Dendritic cell treated with granulocyte-macrophage colony-stimulating factor and Interleukin-4, amounts not matched to agents 40 ng/mL and 50 ng/mL, for 4 days (primary cell): ENCODE data around the gene FAT1.

Experiments
- H3K27ac Mint-ChIP-seq: one replicate; pipeline ENCODE4 v1.8.0; 2022; ENCODE audit warnings: mild to moderate bottlenecking, mixed read lengths
- H3K27me3 Mint-ChIP-seq: one replicate; pipeline ENCODE4 v1.8.0; 2022; ENCODE audit warnings: mild to moderate bottlenecking, mixed read lengths
- H3K36me3 Mint-ChIP-seq: one replicate; pipeline ENCODE4 v1.8.0; 2022; ENCODE audit warnings: low read depth, mixed read lengths
- H3K4me1 Mint-ChIP-seq: one replicate; pipeline ENCODE4 v1.8.0; 2022; ENCODE audit warnings: low read depth, mixed read lengths
- H3K4me3 Mint-ChIP-seq: one replicate; pipeline ENCODE4 v1.8.0; 2022; ENCODE audit warnings: mild to moderate bottlenecking, moderate library complexity, mixed read lengths
- H3K9me3 Mint-ChIP-seq: one replicate; pipeline ENCODE4 v1.8.0; 2022; ENCODE audit warnings: mixed read lengths
- intact Hi-C: fragments of 100-400 bp; cut with micrococcal nuclease; formaldehyde crosslinking; loops from one replicate; pipeline ENCODE4 v1.15.0; 2022

FAT1 gene

GRCh38 chr4:186630128-186630527, 93.5 kb downstream of the FAT1 start:
- Mint-ChIP-seq H3K9me3 (no peaks in the 10 kb centered on the region), H3K36me3 (no peaks in the 10 kb centered on the region), H3K27me3 (no peaks in the 10 kb centered on the region), H3K4me3 (no peak overlapping the region), H3K27ac (no peak overlapping the region), H3K4me1 (no peaks in the 10 kb centered on the region)
- intact Hi-C loops: no loop called here

GRCh38 chr4:186628058-186628711, 95.5 kb downstream of the FAT1 start:
- Mint-ChIP-seq H3K36me3 (no peaks in the 10 kb centered on the region), H3K9me3 (peaks cover 6% of the 10 kb centered on the region), H3K27ac (no peak overlapping the region)

GRCh38 chr4:186627226-186627865, 96.3 kb downstream of the FAT1 start:
- Mint-ChIP-seq H3K4me3 (no peak overlapping the region), H3K4me1 (no peaks in the 10 kb centered on the region), H3K27ac (no peak overlapping the region), H3K27me3 (no peaks in the 10 kb centered on the region), H3K9me3 (peaks cover 13% of the 10 kb centered on the region), H3K36me3 (no peaks in the 10 kb centered on the region)
- intact Hi-C loops: no loop called here

More at GRCh38 chr4:186628058-186628711, 95.5 kb downstream of the FAT1 start:
- Mint-ChIP-seq H3K4me1 (no peaks in the 10 kb centered on the region), H3K4me3 (no peak overlapping the region), H3K27me3 (no peaks in the 10 kb centered on the region)
- intact Hi-C loops: no loop called here

- H3K27ac Mint-ChIP-seq: no peak overlapping the region
- H3K36me3 Mint-ChIP-seq: no peaks in the 10 kb centered on the region
- H3K4me1 Mint-ChIP-seq: no peaks in the 10 kb centered on the region
- H3K9me3 Mint-ChIP-seq: peaks cover 13% of the 10 kb centered on the region
- intact Hi-C loops: no loop called here
- no peak overlapping the region for H3K4me3 Mint-ChIP-seq
- no peaks in the 10 kb centered on the region for H3K27me3 Mint-ChIP-seq
Measured at GRCh38 chr4:186624951-186625350, 98.7 kb downstream of the FAT1 start.

- H3K9me3 Mint-ChIP-seq: peaks cover 13% of the 10 kb centered on the region
- intact Hi-C loops: no loop called here
- H3K27me3 Mint-ChIP-seq: no peaks in the 10 kb centered on the region
- H3K36me3 Mint-ChIP-seq: no peaks in the 10 kb centered on the region
- H3K4me1 Mint-ChIP-seq: no peaks in the 10 kb centered on the region
- no peak overlapping the region for H3K4me3 Mint-ChIP-seq
- no peak overlapping the region for H3K27ac Mint-ChIP-seq
Measured at GRCh38 chr4:186623546-186623945, 100.1 kb downstream of the FAT1 start.

GRCh38 chr4:186622788-186623464, 100.7 kb downstream of the FAT1 start:
- no peaks in the 10 kb centered on the region for H3K27me3 Mint-ChIP-seq
- no peaks in the 10 kb centered on the region for H3K36me3 Mint-ChIP-seq
- H3K9me3 Mint-ChIP-seq: peaks cover 13% of the 10 kb centered on the region
- no peak overlapping the region for H3K27ac Mint-ChIP-seq
- no peaks in the 10 kb centered on the region for H3K4me1 Mint-ChIP-seq
- intact Hi-C loops: no loop called here
- no peak overlapping the region for H3K4me3 Mint-ChIP-seq

GRCh38 chr4:186621959-186622553, 101.6 kb downstream of the FAT1 start:
- no peaks in the 10 kb centered on the region for H3K27me3 Mint-ChIP-seq
- intact Hi-C loops: no loop called here
- H3K27ac Mint-ChIP-seq: no peak overlapping the region
- no peaks in the 10 kb centered on the region for H3K36me3 Mint-ChIP-seq
- peaks cover 13% of the 10 kb centered on the region for H3K9me3 Mint-ChIP-seq
- H3K4me3 Mint-ChIP-seq: no peak overlapping the region
- H3K4me1 Mint-ChIP-seq: no peaks in the 10 kb centered on the region

GRCh38 chr4:186619088-186619487, 104.6 kb downstream of the FAT1 start:
- Mint-ChIP-seq H3K4me3 (no peak overlapping the region), H3K27ac (no peak overlapping the region), H3K4me1 (no peaks in the 10 kb centered on the region), H3K27me3 (no peaks in the 10 kb centered on the region), H3K9me3 (peaks cover 18% of the 10 kb centered on the region), H3K36me3 (no peaks in the 10 kb centered on the region)
- intact Hi-C loops: no loop called here

- no peaks in the 10 kb centered on the region for H3K36me3 Mint-ChIP-seq
- intact Hi-C loops: no loop called here
- H3K4me1 Mint-ChIP-seq: no peaks in the 10 kb centered on the region
- H3K4me3 Mint-ChIP-seq: no peak overlapping the region
- no peak overlapping the region for H3K27ac Mint-ChIP-seq
- peaks cover 10% of the 10 kb centered on the region for H3K9me3 Mint-ChIP-seq
- H3K27me3 Mint-ChIP-seq: no peaks in the 10 kb centered on the region
Measured at GRCh38 chr4:186617921-186618320, 105.7 kb downstream of the FAT1 start.

- peaks cover 14% of the 10 kb centered on the region for H3K9me3 Mint-ChIP-seq
- no peaks in the 10 kb centered on the region for H3K36me3 Mint-ChIP-seq
- H3K4me1 Mint-ChIP-seq: no peaks in the 10 kb centered on the region
- intact Hi-C loops: no loop called here
- no peak overlapping the region for H3K27ac Mint-ChIP-seq
- H3K27me3 Mint-ChIP-seq: no peaks in the 10 kb centered on the region
- H3K4me3 Mint-ChIP-seq: no peak overlapping the region
Measured at GRCh38 chr4:186607490-186607889, 116.2 kb downstream of the FAT1 start.

GRCh38 chr4:186606591-186606992, 117.1 kb downstream of the FAT1 start:
- no peaks in the 10 kb centered on the region for H3K27me3 Mint-ChIP-seq
- no peak overlapping the region for H3K4me3 Mint-ChIP-seq
- no peaks in the 10 kb centered on the region for H3K4me1 Mint-ChIP-seq
- H3K27ac Mint-ChIP-seq: no peak overlapping the region
- intact Hi-C loops: no loop called here
- H3K36me3 Mint-ChIP-seq: no peaks in the 10 kb centered on the region
- peaks cover 14% of the 10 kb centered on the region for H3K9me3 Mint-ChIP-seq

- Mint-ChIP-seq H3K27ac (no peak overlapping the region), H3K27me3 (no peaks in the 10 kb centered on the region)
Measured at GRCh38 chr4:186605261-186605865, 118.3 kb downstream of the FAT1 start.

GRCh38 chr4:186604124-186604807, 119.4 kb downstream of the FAT1 start:
- Mint-ChIP-seq H3K4me1 (no peaks in the 10 kb centered on the region), H3K36me3 (no peaks in the 10 kb centered on the region), H3K4me3 (no peak overlapping the region), H3K27ac (no peak overlapping the region), H3K9me3 (peaks cover 14% of the 10 kb centered on the region), H3K27me3 (no peaks in the 10 kb centered on the region)
- intact Hi-C loops: no loop called here

More at GRCh38 chr4:186605261-186605865, 118.3 kb downstream of the FAT1 start:
- no peak overlapping the region for H3K4me3 Mint-ChIP-seq
- H3K36me3 Mint-ChIP-seq: no peaks in the 10 kb centered on the region
- intact Hi-C loops: no loop called here
- no peaks in the 10 kb centered on the region for H3K4me1 Mint-ChIP-seq
- H3K9me3 Mint-ChIP-seq: peaks cover 14% of the 10 kb centered on the region
